Nephron progenitor cell (in vitro differentiated cells): ENCODE measurements around the gene ECSIT.

ENCODE experiments used
- DNase-seq: peaks from one replicate; pipeline ENCODE4 v3.0.0; 2021
- H3K27ac Mint-ChIP-seq: 2 replicates; pipeline ENCODE4 v1.8.0; 2021; ENCODE audit warnings: mild to moderate bottlenecking, moderate library complexity, mixed read lengths
- H3K27me3 Mint-ChIP-seq: 2 replicates; pipeline ENCODE4 v1.8.0; 2021; ENCODE audit warnings: mild to moderate bottlenecking, low read depth, mixed read lengths; ENCODE audit not compliant: poor library complexity
- H3K36me3 Mint-ChIP-seq: 2 replicates; pipeline ENCODE4 v1.8.0; 2021; ENCODE audit warnings: low read depth, mixed read lengths
- H3K4me1 Mint-ChIP-seq: 2 replicates; pipeline ENCODE4 v1.8.0; 2021; ENCODE audit warnings: mixed read lengths
- H3K4me3 Mint-ChIP-seq: 2 replicates; pipeline ENCODE4 v1.8.0; 2021; ENCODE audit warnings: mild to moderate bottlenecking, moderate library complexity, mixed read lengths
- H3K9me3 Mint-ChIP-seq: 2 replicates; pipeline ENCODE4 v1.8.0; 2021; ENCODE audit warnings: mild to moderate bottlenecking, moderate library complexity, mixed read lengths
- TF ChIP-seq, protein P1 (sequence below): fragments of 200-600 bp; sonication (generic); IDR thresholded peaks from 2 replicates; pipeline ENCODE4 v1.5.0; 2021; ENCODE audit warnings: antibody characterized with exemption

ECSIT gene

GRCh38 chr19:11506967-11507366 is 22.0 kb downstream of the ECSIT start:
- Mint-ChIP-seq H3K27ac (no peak overlapping the region), H3K4me3 (peak overlapping the region; percentile 85), H3K4me1 (peaks cover 27% of the 10 kb centered on the region), H3K9me3 (no peaks in the 10 kb centered on the region), H3K36me3 (peaks cover 13% of the 10 kb centered on the region), H3K27me3 (peaks cover 6% of the 10 kb centered on the region)
- TF ChIP-seq, protein P1, sequence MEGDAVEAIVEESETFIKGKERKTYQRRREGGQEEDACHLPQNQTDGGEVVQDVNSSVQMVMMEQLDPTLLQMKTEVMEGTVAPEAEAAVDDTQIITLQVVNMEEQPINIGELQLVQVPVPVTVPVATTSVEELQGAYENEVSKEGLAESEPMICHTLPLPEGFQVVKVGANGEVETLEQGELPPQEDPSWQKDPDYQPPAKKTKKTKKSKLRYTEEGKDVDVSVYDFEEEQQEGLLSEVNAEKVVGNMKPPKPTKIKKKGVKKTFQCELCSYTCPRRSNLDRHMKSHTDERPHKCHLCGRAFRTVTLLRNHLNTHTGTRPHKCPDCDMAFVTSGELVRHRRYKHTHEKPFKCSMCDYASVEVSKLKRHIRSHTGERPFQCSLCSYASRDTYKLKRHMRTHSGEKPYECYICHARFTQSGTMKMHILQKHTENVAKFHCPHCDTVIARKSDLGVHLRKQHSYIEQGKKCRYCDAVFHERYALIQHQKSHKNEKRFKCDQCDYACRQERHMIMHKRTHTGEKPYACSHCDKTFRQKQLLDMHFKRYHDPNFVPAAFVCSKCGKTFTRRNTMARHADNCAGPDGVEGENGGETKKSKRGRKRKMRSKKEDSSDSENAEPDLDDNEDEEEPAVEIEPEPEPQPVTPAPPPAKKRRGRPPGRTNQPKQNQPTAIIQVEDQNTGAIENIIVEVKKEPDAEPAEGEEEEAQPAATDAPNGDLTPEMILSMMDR = no peak
- DNase-seq = no peak

DNA sequence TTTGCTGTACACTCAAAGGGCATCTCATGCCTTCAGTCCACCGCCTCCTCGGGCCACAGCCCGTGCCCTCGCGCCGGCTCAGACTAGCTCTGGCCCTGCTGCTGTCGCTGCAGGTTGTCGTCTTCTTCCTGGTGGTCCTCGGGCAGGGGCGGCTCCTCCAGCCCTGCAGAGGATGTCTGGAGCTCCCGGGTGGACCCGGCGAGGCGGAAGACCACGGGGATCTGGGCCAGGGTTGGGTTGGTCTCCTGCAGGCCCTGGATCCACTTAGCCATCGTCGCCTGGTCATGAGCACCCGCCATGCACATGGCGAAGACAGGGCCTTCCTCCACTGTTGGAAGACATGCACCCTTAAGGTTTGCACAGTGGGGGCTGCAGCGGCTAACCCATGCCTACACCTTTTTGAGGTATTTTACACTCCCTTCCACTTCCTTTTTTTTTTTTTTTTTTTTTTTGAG is 22.8 kb downstream of the ECSIT start:
- Mint-ChIP-seq H3K4me3 (peak overlapping the region; percentile 85), H3K27me3 (peaks cover 5% of the 10 kb centered on the region), H3K4me1 (peaks cover 27% of the 10 kb centered on the region), H3K9me3 (no peaks in the 10 kb centered on the region), H3K36me3 (peaks cover 8% of the 10 kb centered on the region), H3K27ac (peak overlapping the region; percentile 36)
- no peak for DNase-seq
- TF ChIP-seq, protein P1 = no peak

DNA sequence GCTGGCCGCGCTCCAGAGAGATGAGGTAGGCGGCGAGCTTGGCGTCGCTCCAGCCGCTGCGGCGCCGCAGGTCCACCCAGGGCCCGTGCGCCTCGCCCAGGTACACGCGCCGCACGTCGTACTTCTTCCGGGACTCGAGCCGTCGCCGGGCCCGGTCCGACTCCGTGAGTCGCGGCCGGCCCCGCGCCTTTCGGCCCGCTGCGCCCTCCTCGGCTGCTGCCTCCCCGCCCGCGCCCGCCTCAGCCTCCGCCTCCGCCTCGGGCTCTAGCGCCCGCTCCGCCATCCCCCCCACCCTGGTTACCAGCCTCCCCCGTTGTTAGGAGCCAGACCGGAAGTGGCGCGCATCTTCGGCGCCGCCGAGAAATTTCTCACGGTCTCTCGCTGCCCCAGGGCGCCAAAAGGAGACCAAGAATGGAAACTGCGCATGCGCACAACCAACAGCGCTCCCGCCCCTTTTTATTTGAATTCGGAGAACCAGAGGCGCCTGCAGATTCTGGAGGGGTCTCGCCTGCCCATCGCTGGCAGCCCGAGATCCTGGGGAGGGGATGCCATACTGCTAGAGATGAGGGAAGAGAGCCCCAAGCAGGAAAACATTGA is 23.3 kb downstream of the ECSIT start, which contains the start of gene ZNF653:
TSS of gene ZNF653 (minus strand) at position 336 of the 597 bp plus-strand sequence. CDS start at position 283, 53 bp downstream.
- peak within 1 kb of the TSS; percentile 98 for H3K27ac Mint-ChIP-seq
- peaks cover 3% of the 10 kb centered on the region for H3K27me3 Mint-ChIP-seq
- H3K4me3 Mint-ChIP-seq = peak within 1 kb of the TSS; percentile 88
- TF ChIP-seq, protein P1 = no peak
- peaks cover 27% of the 10 kb centered on the region for H3K4me1 Mint-ChIP-seq
- DNase-seq = peak; percentile 93
- H3K9me3 Mint-ChIP-seq = no peaks in the 10 kb centered on the region
- H3K36me3 Mint-ChIP-seq = peaks cover 6% of the 10 kb centered on the region

GRCh38 chr19:11505032-11505503 is 23.9 kb downstream of the ECSIT start:
- peak; percentile 98 for DNase-seq
- Mint-ChIP-seq H3K27ac (peak overlapping the region; percentile 77), H3K36me3 (peaks cover 7% of the 10 kb centered on the region), H3K4me1 (peaks cover 27% of the 10 kb centered on the region), H3K4me3 (peak overlapping the region; percentile 88), H3K9me3 (no peaks in the 10 kb centered on the region), H3K27me3 (peaks cover 3% of the 10 kb centered on the region)
- TF ChIP-seq, protein P1 = no peak

- DNase-seq = no peak
- no peaks in the 10 kb centered on the region for H3K9me3 Mint-ChIP-seq
- TF ChIP-seq, protein P1 = no peak
- H3K4me3 Mint-ChIP-seq = peak overlapping the region; percentile 88
- H3K4me1 Mint-ChIP-seq = peaks cover 27% of the 10 kb centered on the region
- H3K27ac Mint-ChIP-seq = peak overlapping the region; percentile 77
- peaks cover 3% of the 10 kb centered on the region for H3K27me3 Mint-ChIP-seq
- peaks cover 11% of the 10 kb centered on the region for H3K36me3 Mint-ChIP-seq
Measured at GRCh38 chr19:11504502-11505031, 24.4 kb downstream of the ECSIT start.
